Bronchial epithelial cell (primary cell): ENCODE measurements around the gene DOCK1. TPM values are rescaled to one million over a fixed set of nuclear protein-coding genes. Genes with fewer than 3 reads are reported as not detected.

ENCODE experiments used
- DNase-seq: peaks from one replicate; pipeline ENCODE4 v3.0.0-alpha.2; 2010; ENCODE audit warnings: low read depth
- FAIRE-seq: peaks from 2 replicates; lab custom pipeline; 2011; peaks lifted over from hg19 to GRCh38; lab: Jason Lieb, UNC
- H3K27me3 ChIP-seq: 2 replicates; pipeline ENCODE4 v1.5.1; 2011; ENCODE audit warnings: low read length; ENCODE audit not compliant: control insufficient read depth, insufficient read depth
- H3K36me3 ChIP-seq: 2 replicates; pipeline ENCODE4 v1.5.1; 2011; ENCODE audit warnings: low read length; ENCODE audit not compliant: control insufficient read depth, insufficient read depth
- H3K4me3 ChIP-seq: 2 replicates; pipeline ENCODE4 v1.5.1; 2011; ENCODE audit warnings: mild to moderate bottlenecking, low read depth, low read length, control low read depth
- CTCF ChIP-seq: IDR thresholded peaks from 2 replicates; pipeline ENCODE4 v1.5.1; 2011; ENCODE audit warnings: mild to moderate bottlenecking, moderate library complexity, low read length, control low read depth, inconsistent platforms; ENCODE audit not compliant: insufficient read depth, severe bottlenecking
- total RNA-seq: library from RNA; depleted of rRNA; stranded (reverse); fragments of >200 nt; gene quantifications from 2 replicates; pipeline ENCODE4 v1.2.1, GENCODE V29; 2014

The DOCK1 gene
- total RNA-seq, 1 donor from 2014 or later: 173 TPM

- FAIRE-seq (no peak), DNase-seq (no peak)
- Histone ChIP-seq H3K36me3 (peaks cover 1% of the 10 kb centered on the region), H3K27me3 (no peaks in the 10 kb centered on the region), H3K4me3 (no peak overlapping the region)
- TF ChIP-seq CTCF: no peak
Observed at GRCh38 chr10:127407551-127407950, 502.3 kb downstream of the DOCK1 start.

GRCh38 chr10:127408112-127408710 is 503.0 kb downstream of the DOCK1 start:
- peaks cover 1% of the 10 kb centered on the region for H3K36me3 ChIP-seq
- no peaks in the 10 kb centered on the region for H3K27me3 ChIP-seq
- DNase-seq (no peak), FAIRE-seq (no peak)
- no peak for TF ChIP-seq CTCF
- no peak overlapping the region for H3K4me3 ChIP-seq

GRCh38 chr10:127408733-127409132 is 503.5 kb downstream of the DOCK1 start:
- Histone ChIP-seq H3K36me3 (peaks cover 1% of the 10 kb centered on the region), H3K27me3 (no peaks in the 10 kb centered on the region), H3K4me3 (no peak overlapping the region)
- no peak for TF ChIP-seq CTCF
- DNase-seq (no peak), FAIRE-seq (no peak)

- no peaks in the 10 kb centered on the region for H3K27me3 ChIP-seq
- DNase-seq (no peak), FAIRE-seq (no peak)
- peaks cover under 1% of the 10 kb centered on the region for H3K36me3 ChIP-seq
- H3K4me3 ChIP-seq: no peak overlapping the region
- no peak for TF ChIP-seq CTCF
Observed at GRCh38 chr10:127410030-127410429, 504.8 kb downstream of the DOCK1 start.

GRCh38 chr10:127411062-127411461 is 505.8 kb downstream of the DOCK1 start:
- no peak for DNase-seq

More at GRCh38 chr10:127411062-127411461, 505.8 kb downstream of the DOCK1 start:
- H3K4me3 ChIP-seq: no peak overlapping the region
- no peak for FAIRE-seq
- no peaks in the 10 kb centered on the region for H3K27me3 ChIP-seq
- peaks cover 2% of the 10 kb centered on the region for H3K36me3 ChIP-seq
- no peak for TF ChIP-seq CTCF
